Measurements from ENCODE around the gene SLC18B1.
"Not testable (repeated sequence)": the region's sequence is repeated elsewhere in the genome, so short reads cannot be mapped to it uniquely, and the experiment has no call there.

The SLC18B1 gene

GRCh38 chr6:132800656-132801055 lies 2.2 kb upstream of the SLC18B1 start:
- DNase-seq (ENCODE audit: low read depth in 2 of 2), result no peak

- DNase-seq (ENCODE audit: low read depth in 2 of 2), result peak in 1 of 2 donors; percentile 54
Measured at GRCh38 chr6:132798869-132799538, 567 bp upstream of the SLC18B1 start.

- DNase-seq (ENCODE audit: low read depth in 2 of 2), result no peak
Measured at GRCh38 chr6:132795461-132795860, 3.0 kb downstream of the SLC18B1 start.

GRCh38 chr6:132792510-132792909 lies 5.9 kb downstream of the SLC18B1 start:
- no peak for DNase-seq (ENCODE audit: low read depth in 2 of 2)

- DNase-seq (ENCODE audit: low read depth in 2 of 2), result no peak
Measured at GRCh38 chr6:132790450-132790849, 8.0 kb downstream of the SLC18B1 start.

- DNase-seq (ENCODE audit: low read depth in 2 of 2), result no peak
Measured at GRCh38 chr6:132789396-132789776, 9.1 kb downstream of the SLC18B1 start.

GRCh38 chr6:132788658-132789395 lies 9.6 kb downstream of the SLC18B1 start:
- no peak for DNase-seq (ENCODE audit: low read depth in 2 of 2)

GRCh38 chr6:132785936-132786335 lies 12.5 kb downstream of the SLC18B1 start:
- no peak for DNase-seq (ENCODE audit: low read depth in 2 of 2)

GRCh38 chr6:132780770-132781371 lies 17.6 kb downstream of the SLC18B1 start:
- no peak for DNase-seq (ENCODE audit: low read depth in 2 of 2)

GRCh38 chr6:132777881-132778280 lies 20.6 kb downstream of the SLC18B1 start:
- DNase-seq (ENCODE audit: low read depth in 2 of 2), result not testable (repeated sequence)

GRCh38 chr6:132768051-132768517 lies 30.4 kb downstream of the SLC18B1 start:
- DNase-seq (ENCODE audit: low read depth in 2 of 2), result no peak

- DNase-seq (ENCODE audit: low read depth in 2 of 2), result no peak
Measured at GRCh38 chr6:132765560-132765959, 32.9 kb downstream of the SLC18B1 start.

GRCh38 chr6:132764370-132764769 lies 34.1 kb downstream of the SLC18B1 start:
- no peak for DNase-seq (ENCODE audit: low read depth in 2 of 2)

- peak in 1 of 2 donors; percentile 3 for DNase-seq (ENCODE audit: low read depth in 2 of 2)
Measured at GRCh38 chr6:132763269-132763668, 35.2 kb downstream of the SLC18B1 start.

GRCh38 chr6:132760256-132760655 lies 38.2 kb downstream of the SLC18B1 start:
- DNase-seq (ENCODE audit: low read depth in 2 of 2), result no peak

GRCh38 chr6:132758689-132759088 lies 39.7 kb downstream of the SLC18B1 start:
- DNase-seq (ENCODE audit: low read depth in 2 of 2), result no peak

GRCh38 chr6:132752255-132752654 lies 46.2 kb downstream of the SLC18B1 start:
- DNase-seq (ENCODE audit: low read depth in 2 of 2), result no peak

GRCh38 chr6:132751828-132752227 lies 46.6 kb downstream of the SLC18B1 start:
- DNase-seq (ENCODE audit: low read depth in 2 of 2), result no peak

GRCh38 chr6:132751306-132751705 lies 47.1 kb downstream of the SLC18B1 start:
- no peak for DNase-seq (ENCODE audit: low read depth in 2 of 2)

GRCh38 chr6:132750455-132751248 lies 47.8 kb downstream of the SLC18B1 start:
- DNase-seq (ENCODE audit: low read depth in 2 of 2), result no peak

GRCh38 chr6:132749111-132749510 lies 49.3 kb downstream of the SLC18B1 start:
- no peak for DNase-seq (ENCODE audit: low read depth in 2 of 2)

- no peak for DNase-seq (ENCODE audit: low read depth in 2 of 2)
Measured at GRCh38 chr6:132748446-132748845, 50.0 kb downstream of the SLC18B1 start.

Measured in stimulated activated CD4-positive, alpha-beta T cell treated with anti-CD3 and anti-CD28 coated beads, Interleukin-1b, Interleukin-23, amount 100 ng/mL, for 1 hour (primary cell).